ENCODE measurements around the gene HSDL2.
"Not testable (repeated sequence)": the region's sequence is repeated elsewhere in the genome, so short reads cannot be mapped to it uniquely, and the experiment has no call there.

Gene HSDL2

GRCh38 chr9:112380102-112380824, at the start of gene HSDL2:
Gene HSDL2 (plus strand): TSS chr9:112380108. CDS start chr9:112380164, 56 bp downstream.
- no peak for DNase-seq (ENCODE audit: low read depth, low spot score)

DNA sequence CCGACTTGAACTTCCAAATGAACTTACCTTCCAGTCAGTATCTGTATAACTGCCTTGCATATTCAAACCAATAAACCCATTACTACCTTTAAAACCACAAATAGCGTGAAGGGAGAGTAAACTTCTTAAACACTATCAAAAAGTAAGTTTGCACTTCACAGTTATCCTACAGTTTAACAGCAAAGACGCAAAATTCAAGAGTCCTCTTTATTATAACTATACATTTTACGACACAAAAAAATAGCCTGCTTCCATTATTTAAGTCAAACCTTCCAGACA, 48.3 kb upstream of the HSDL2 start:
- no peak for DNase-seq (ENCODE audit: low read depth, low spot score)

GRCh38 chr9:112332214-112332613, 47.7 kb upstream of the HSDL2 start:
- no peak for DNase-seq (ENCODE audit: low read depth, low spot score)

GRCh38 chr9:112332674-112332976, 47.3 kb upstream of the HSDL2 start:
- DNase-seq (ENCODE audit: low read depth, low spot score), result no peak

DNA sequence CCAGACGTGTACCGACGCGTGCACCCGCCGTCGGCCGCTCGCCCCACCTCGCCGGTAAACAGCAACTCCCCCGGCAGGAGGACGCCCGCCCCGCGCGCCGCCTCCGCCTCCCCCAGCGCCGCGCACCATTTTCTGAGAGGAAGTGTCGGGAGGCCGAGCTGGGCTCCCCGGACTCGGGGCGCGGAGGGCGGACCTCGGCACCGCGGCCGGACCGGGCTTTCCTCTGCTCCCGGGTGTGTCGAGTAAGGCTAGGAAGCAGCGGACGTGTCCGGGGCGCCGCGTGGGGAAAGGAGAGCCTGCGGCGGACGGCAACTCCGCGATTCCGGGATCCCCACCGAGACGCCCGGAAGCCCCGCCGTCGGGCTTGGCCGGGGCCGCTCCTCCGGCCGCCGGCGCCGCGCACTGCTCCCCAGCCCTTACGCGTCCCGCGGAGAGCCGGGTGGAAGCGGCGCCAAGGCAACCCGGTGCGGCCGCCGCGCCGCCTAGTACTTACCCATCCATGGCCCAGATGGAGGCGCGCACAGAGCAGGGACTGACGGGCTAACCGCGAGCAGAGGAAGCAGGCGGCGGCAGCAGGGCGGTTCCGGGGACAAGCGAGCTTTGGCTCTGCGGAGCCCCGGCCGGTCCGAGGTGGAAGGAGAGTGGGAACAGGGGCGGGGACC, 46.8 kb upstream of the HSDL2 start, which contains the start of gene PTBP3:
PTBP3 (minus strand) TSS at position 643 of the 662 bp plus-strand sequence. CDS start 35,754 bp downstream, outside the sequence.
- peak; percentile 39 for DNase-seq (ENCODE audit: low read depth, low spot score)

- DNase-seq (ENCODE audit: low read depth, low spot score), result peak; percentile 80
These were observed 46.1 kb upstream of the HSDL2 start for GRCh38 chr9:112333639-112334431.

DNA sequence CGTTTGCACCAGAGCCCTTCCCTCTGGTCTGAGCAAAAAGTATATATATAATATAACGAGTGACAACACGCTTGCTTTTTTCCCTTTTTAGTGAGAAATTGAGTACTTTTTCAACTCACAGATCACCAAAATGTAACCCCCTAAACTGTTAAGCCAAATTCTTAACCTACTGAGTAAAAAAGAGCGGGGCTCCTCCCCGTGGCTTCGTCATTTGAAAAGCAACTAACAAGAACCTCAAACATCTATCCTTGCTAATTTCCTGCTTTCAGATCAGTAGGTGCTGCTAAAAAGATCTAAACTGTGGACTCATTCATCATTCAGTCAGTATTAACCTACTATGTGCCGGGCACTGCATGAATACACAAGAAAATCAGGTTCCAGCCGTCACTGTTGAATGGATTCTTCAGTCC, 45.5 kb upstream of the HSDL2 start:
- no peak for DNase-seq (ENCODE audit: low read depth, low spot score)

DNA sequence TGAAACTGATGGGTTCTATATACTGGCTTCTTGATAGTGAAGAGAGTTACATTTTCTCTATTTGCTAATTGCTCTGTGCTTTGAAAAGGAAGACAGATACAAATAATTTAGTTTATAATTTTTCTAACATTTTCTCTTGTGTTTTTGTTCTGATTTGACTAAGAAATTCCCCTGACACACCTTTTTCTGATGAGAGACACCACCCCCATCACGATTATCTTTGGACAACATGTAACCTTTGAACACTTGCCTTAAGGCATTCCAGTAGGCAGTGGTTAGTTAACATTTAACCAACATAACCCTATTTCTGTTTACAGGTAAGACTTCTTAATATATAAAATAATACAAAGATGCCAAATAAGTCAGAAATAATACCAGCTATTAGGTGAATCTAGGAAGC, 42.4 kb upstream of the HSDL2 start:
- DNase-seq (ENCODE audit: low read depth, low spot score), result no peak

GRCh38 chr9:112338561-112338960, 41.3 kb upstream of the HSDL2 start:
- DNase-seq (ENCODE audit: low read depth, low spot score), result no peak

DNA sequence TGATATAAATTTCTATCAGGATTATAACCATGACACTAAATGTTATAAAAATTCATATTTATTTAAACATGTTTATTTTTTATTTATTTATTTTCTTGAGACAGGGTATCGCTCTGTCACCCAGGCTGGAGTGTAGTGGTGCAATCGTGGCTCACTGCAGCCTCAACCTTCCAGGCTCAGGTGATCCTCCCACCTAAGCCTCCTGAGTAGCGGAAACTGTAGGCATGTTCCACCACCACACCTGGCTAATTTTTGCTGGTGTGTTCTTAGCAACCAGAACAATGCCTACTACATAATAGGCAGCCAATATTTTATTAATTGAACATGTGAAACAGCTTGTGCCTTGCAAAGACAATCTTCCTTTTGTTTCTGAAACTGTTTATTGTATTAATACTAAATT, 40.0 kb upstream of the HSDL2 start:
- no peak for DNase-seq (ENCODE audit: low read depth, low spot score)

GRCh38 chr9:112341730-112342129, 38.2 kb upstream of the HSDL2 start:
- DNase-seq (ENCODE audit: low read depth, low spot score), result no peak

- DNase-seq (ENCODE audit: low read depth, low spot score), result peak; percentile 29
These were observed 31.5 kb upstream of the HSDL2 start for GRCh38 chr9:112348257-112349007.

- no peak for DNase-seq (ENCODE audit: low read depth, low spot score)
These were observed 30.9 kb upstream of the HSDL2 start for GRCh38 chr9:112349008-112349333.

DNA sequence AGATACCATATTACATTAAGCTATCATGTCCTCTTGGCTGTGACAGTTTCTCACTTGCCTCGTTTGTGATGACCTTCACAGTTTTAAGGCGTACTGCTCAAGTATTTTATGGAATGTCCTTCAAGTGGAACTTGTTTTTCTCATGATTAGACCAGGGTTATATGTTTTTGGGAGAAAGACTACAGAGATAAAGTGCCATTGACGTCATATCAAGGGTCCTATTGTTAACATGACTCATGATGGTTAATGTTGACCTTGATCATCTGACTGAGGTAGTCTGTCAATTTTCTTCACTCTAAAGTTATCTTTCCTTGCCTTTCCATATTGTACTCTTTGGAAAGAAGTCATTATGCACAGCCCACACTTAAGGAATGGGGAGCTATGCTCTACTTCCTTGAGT, 28.7 kb upstream of the HSDL2 start:
- DNase-seq (ENCODE audit: low read depth, low spot score), result no peak

- no peak for DNase-seq (ENCODE audit: low read depth, low spot score)
These were observed 27.7 kb upstream of the HSDL2 start for GRCh38 chr9:112352209-112352608.

- DNase-seq (ENCODE audit: low read depth, low spot score), result no peak
These were observed 25.7 kb upstream of the HSDL2 start for GRCh38 chr9:112354081-112354743.

- DNase-seq (ENCODE audit: low read depth, low spot score), result no peak
These were observed 24.4 kb upstream of the HSDL2 start for GRCh38 chr9:112355427-112355897.

DNA sequence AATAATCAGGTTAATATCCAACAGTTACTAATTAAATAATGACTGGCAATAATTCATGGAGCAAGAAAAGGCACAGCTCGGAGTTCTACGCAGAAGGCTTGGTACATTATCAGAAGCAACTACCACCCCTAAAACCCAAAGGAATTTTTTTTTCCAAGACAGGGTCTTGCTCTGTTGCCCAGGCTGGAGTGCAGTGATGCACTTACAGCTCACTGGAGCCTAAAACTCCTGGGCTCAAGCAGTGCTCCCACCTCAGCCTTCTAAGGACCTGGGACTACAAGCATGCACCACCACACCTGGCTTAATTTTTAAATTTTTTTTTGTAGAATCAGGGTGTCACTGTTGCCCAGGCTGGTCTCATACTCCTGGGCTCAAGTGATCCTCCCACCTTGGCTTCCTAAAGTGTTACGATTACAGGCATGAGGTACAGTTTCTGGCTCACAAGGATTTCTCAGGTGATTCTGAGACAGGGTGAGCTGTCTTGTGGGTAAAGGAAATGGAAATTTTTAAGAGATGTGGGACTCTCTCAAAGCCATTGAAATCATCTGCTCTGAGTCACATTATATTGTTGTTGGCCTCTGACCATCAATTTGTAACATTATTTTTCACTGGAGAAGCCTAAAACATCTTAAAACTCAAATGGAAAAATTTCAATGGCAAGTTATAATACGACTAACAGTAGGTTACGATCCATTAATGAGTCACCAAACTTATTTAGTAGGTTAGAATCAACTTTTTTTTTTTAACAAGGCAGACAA, 19.7 kb upstream of the HSDL2 start:
- no peak for DNase-seq (ENCODE audit: low read depth, low spot score)

DNA sequence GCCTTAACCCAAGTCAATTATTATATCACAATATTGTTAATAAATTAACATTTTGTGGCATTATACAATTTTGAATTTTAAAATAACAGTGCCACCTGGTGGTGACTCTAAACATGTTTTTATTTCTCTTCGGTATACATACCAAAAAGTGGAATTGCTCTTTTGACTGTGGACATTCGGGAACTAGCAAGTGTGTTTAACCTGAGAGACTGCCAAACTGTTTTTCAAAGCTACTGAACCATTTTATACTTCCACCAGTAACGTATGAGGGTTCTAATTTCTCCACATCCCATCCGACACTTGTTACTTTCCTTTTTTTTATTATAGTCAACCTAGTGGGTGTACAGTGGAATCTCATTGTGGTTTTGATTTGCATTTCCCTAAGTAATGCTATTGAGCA, 18.3 kb upstream of the HSDL2 start:
- DNase-seq (ENCODE audit: low read depth, low spot score), result no peak

DNA sequence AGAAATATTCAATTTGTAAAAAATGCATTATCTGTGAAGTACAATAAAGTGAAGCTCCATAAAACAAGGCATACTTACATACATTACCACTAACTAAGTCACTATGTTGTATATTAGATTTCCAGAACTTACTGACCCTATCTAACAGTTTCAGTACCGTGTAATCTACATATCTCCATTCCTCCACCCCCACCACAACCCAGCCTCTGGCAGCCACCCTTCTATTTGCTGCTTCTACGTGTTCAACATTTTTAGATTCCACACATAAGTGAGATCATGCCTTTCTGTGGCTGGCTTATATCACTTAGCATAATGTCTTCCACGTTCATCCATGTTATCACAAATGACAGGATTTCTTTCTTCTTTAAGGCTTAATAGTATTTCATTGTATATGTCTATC, 15.1 kb upstream of the HSDL2 start:
- DNase-seq (ENCODE audit: low read depth, low spot score), result no peak

- DNase-seq (ENCODE audit: low read depth, low spot score), result not testable (repeated sequence)
These were observed 14.7 kb upstream of the HSDL2 start for GRCh38 chr9:112365257-112365656.

Measured in activated naive CD8-positive, alpha-beta T cell treated with anti-CD3 and anti-CD28 coated beads, Interleukin-2, amount 50 U/mL, for 16 hours (primary cell).